GM23338 (cell line): ENCODE data around the gene PACS2. TPM values are rescaled to one million over a fixed set of nuclear protein-coding genes. Genes with fewer than 3 reads are reported as not detected.

Source experiments
- ATAC-seq: fragments of 200-7000 bp; cut with Tn5 transposase; 3 replicates; pipeline ENCODE4 v1.9.1; 2020
- DNase-seq: peaks from one replicate; pipeline ENCODE4 v3.0.0-alpha.2; 2015; ENCODE audit warnings: low spot score
- H2AFZ ChIP-seq: fragments of 200-600 bp; sonication (generic); 2 replicates; pipeline ENCODE4 v1.8.0; 2016; ENCODE audit warnings: antibody characterized with exemption, mild to moderate bottlenecking, moderate library complexity
- H3F3A ChIP-seq: fragments of 200-600 bp; sonication (generic); replicated peaks from 2 replicates; pipeline ENCODE4 v1.8.0; 2017; ENCODE audit warnings: antibody characterized with exemption, mixed run types, low read depth
- H3K27ac ChIP-seq: fragments of 200-600 bp; sonication (generic); 2 replicates; pipeline ENCODE4 v1.6.1; 2016; ENCODE audit warnings: low read depth
- H3K27me3 ChIP-seq: fragments of 200-600 bp; sonication (generic); 2 replicates; pipeline ENCODE4 v1.8.0; 2016; ENCODE audit warnings: mild to moderate bottlenecking, mixed run types, moderate library complexity; ENCODE audit not compliant: insufficient read depth
- H3K36me3 ChIP-seq: fragments of 200-600 bp; sonication (generic); 2 replicates; pipeline ENCODE4 v1.8.0; 2016; ENCODE audit warnings: mild to moderate bottlenecking; ENCODE audit not compliant: insufficient read depth
- H3K4me1 ChIP-seq: fragments of 200-600 bp; sonication (generic); 2 replicates; pipeline ENCODE4 v1.8.0; 2016; ENCODE audit warnings: mild to moderate bottlenecking, moderate library complexity; ENCODE audit not compliant: insufficient read depth
- H3K4me2 ChIP-seq: fragments of 200-600 bp; sonication (generic); 2 replicates; pipeline ENCODE4 v1.7.1; 2017; ENCODE audit warnings: mixed run types
- H3K4me3 ChIP-seq: fragments of 200-600 bp; sonication (generic); 2 replicates; pipeline ENCODE4 v1.6.1; 2016; ENCODE audit warnings: mixed run types
- H3K79me2 ChIP-seq: fragments of 200-600 bp; sonication (generic); replicated peaks from 2 replicates; pipeline ENCODE4 v1.8.0; 2017; ENCODE audit warnings: mild to moderate bottlenecking; ENCODE audit not compliant: insufficient read depth
- H3K9me2 ChIP-seq: fragments of 200-600 bp; sonication (generic); 2 replicates; pipeline ENCODE4 v1.8.0; 2017; ENCODE audit not compliant: insufficient read depth
- H4K20me1 ChIP-seq: fragments of 200-600 bp; sonication (generic); replicated peaks from 2 replicates; pipeline ENCODE4 v1.8.0; 2017; ENCODE audit warnings: mild to moderate bottlenecking; ENCODE audit not compliant: insufficient read depth
- H3K27ac Mint-ChIP-seq: 2 replicates; pipeline ENCODE4 v1.8.0; 2020; ENCODE audit warnings: inconsistent platforms, mild to moderate bottlenecking, moderate library complexity, mixed read lengths
- H3K27me3 Mint-ChIP-seq: 3 replicates; pipeline ENCODE4 v1.8.0; 2022; ENCODE audit warnings: low read depth, mild to moderate bottlenecking, moderate library complexity, mixed read lengths, inconsistent platforms; ENCODE audit not compliant: insufficient read depth, poor library complexity
- H3K36me3 Mint-ChIP-seq: 3 replicates; pipeline ENCODE4 v1.8.0; 2021; ENCODE audit warnings: low read depth, mild to moderate bottlenecking, inconsistent platforms, moderate library complexity, mixed read lengths
- H3K4me1 Mint-ChIP-seq: 3 replicates; pipeline ENCODE4 v1.8.0; 2020; ENCODE audit warnings: mild to moderate bottlenecking, inconsistent platforms, mixed read lengths
- H3K4me3 Mint-ChIP-seq: 3 replicates; pipeline ENCODE4 v1.8.0; 2021; ENCODE audit warnings: moderate library complexity, mild to moderate bottlenecking, inconsistent platforms, mixed read lengths
- H3K9me3 Mint-ChIP-seq: 3 replicates; pipeline ENCODE4 v1.8.0; 2020; ENCODE audit warnings: moderate library complexity, mild to moderate bottlenecking, inconsistent platforms, mixed read lengths
- CREB1 ChIP-seq: fragments of 250-450 bp; sonication (Bioruptor Pico); IDR thresholded peaks from 2 replicates; pipeline ENCODE4 v1.5.0; 2020; ENCODE audit warnings: low read depth, mild to moderate bottlenecking, moderate library complexity
- EZH2 ChIP-seq: fragments of 200-600 bp; sonication (generic); IDR thresholded peaks from one replicate; pipeline ENCODE4 v1.8.0; 2017; ENCODE audit warnings: antibody characterized with exemption, mild to moderate bottlenecking, low read depth; ENCODE audit not compliant: unreplicated experiment
- EZH2phosphoT487 ChIP-seq: fragments of 200-600 bp; sonication (generic); IDR thresholded peaks from one replicate; pipeline ENCODE4 v1.8.1; 2018; ENCODE audit warnings: antibody characterized with exemption; ENCODE audit not compliant: unreplicated experiment
- JUNB ChIP-seq: IDR thresholded peaks from one replicate; pipeline ENCODE4 v1.6.1; 2016; ENCODE audit warnings: antibody characterized with exemption; ENCODE audit not compliant: unreplicated experiment
- POLR2AphosphoS5 ChIP-seq: IDR thresholded peaks from 2 replicates; pipeline ENCODE4 v1.6.1; 2016; ENCODE audit warnings: antibody characterized with exemption, low read depth
- STAT1 ChIP-seq: IDR thresholded peaks from one replicate; pipeline ENCODE4 v1.6.1; 2016; ENCODE audit warnings: antibody characterized with exemption; ENCODE audit not compliant: unreplicated experiment
- ZNF331 ChIP-seq: fragments of 250-450 bp; sonication (Bioruptor Pico); IDR thresholded peaks from 2 replicates; pipeline ENCODE4 v1.5.0; 2020; ENCODE audit warnings: low read depth, mild to moderate bottlenecking, moderate library complexity
- polyA plus RNA-seq: library from polyadenylated mRNA; unstranded; fragments of >200 nt; fragmentation: Nextera tagmentation; extraction: Ambion mirVana; gene quantifications from 2 replicates; pipeline ENCODE4 v1.2.1, GENCODE V29; 2016
- total RNA-seq: library from RNA; depleted of rRNA; stranded (reverse); fragments of >200 nt; shearing (Covaris generic); gene quantifications from 2 replicates; pipeline ENCODE4 v1.2.3, GENCODE V29; 2014
- TF ChIP-seq, protein P1 (sequence below): IDR thresholded peaks from one replicate; pipeline ENCODE4 v1.6.1; 2018; ENCODE audit warnings: antibody characterized with exemption; ENCODE audit not compliant: unreplicated experiment
- TF ChIP-seq, protein P2 (sequence below): IDR thresholded peaks from 2 replicates; pipeline ENCODE4 v1.6.1; 2016; ENCODE audit warnings: antibody characterized with exemption
- TF ChIP-seq, protein P3 (sequence below): fragments of 250-450 bp; sonication (Bioruptor Pico); IDR thresholded peaks from 2 replicates; pipeline ENCODE4 v1.5.0; 2020; ENCODE audit warnings: mild to moderate bottlenecking, moderate library complexity

Gene PACS2
- total and polyA plus RNA-seq, 2 experiments from 2014 or later, result 22.5 to 79.0 TPM

DNA sequence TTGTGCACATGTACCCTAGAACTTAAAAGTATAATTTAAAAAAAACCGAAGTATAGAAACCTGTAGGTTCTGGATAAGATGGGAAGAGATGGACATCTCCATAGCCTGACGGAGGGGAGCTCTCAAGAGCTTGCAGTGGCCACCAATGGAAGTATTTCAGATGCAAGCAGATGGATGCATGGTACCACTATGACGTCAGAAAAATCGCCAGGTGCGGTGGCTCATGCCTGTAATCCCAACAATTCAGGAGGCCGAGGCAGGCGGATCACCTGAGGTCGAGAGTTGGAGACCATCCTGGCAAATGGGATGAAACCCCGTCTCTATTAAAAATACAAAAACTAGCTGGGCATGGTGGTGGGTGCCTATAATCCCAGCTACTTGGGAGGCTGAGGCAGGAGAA lies 87.2 kb downstream of the PACS2 start (continued):
- no peak for TF ChIP-seq STAT1
- TF ChIP-seq, protein P1, sequence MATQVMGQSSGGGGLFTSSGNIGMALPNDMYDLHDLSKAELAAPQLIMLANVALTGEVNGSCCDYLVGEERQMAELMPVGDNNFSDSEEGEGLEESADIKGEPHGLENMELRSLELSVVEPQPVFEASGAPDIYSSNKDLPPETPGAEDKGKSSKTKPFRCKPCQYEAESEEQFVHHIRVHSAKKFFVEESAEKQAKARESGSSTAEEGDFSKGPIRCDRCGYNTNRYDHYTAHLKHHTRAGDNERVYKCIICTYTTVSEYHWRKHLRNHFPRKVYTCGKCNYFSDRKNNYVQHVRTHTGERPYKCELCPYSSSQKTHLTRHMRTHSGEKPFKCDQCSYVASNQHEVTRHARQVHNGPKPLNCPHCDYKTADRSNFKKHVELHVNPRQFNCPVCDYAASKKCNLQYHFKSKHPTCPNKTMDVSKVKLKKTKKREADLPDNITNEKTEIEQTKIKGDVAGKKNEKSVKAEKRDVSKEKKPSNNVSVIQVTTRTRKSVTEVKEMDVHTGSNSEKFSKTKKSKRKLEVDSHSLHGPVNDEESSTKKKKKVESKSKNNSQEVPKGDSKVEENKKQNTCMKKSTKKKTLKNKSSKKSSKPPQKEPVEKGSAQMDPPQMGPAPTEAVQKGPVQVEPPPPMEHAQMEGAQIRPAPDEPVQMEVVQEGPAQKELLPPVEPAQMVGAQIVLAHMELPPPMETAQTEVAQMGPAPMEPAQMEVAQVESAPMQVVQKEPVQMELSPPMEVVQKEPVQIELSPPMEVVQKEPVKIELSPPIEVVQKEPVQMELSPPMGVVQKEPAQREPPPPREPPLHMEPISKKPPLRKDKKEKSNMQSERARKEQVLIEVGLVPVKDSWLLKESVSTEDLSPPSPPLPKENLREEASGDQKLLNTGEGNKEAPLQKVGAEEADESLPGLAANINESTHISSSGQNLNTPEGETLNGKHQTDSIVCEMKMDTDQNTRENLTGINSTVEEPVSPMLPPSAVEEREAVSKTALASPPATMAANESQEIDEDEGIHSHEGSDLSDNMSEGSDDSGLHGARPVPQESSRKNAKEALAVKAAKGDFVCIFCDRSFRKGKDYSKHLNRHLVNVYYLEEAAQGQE, result no peak

- Histone ChIP-seq H3F3A (0 out of 2 replicates have a peak, but pooled peaks cover 2% of the 10 kb centered on the region), H4K20me1 (no peaks in the 10 kb centered on the region), H3K4me3 (no peak overlapping the region), H3K79me2 (no peaks in the 10 kb centered on the region), H3K9me2 (0 out of 2 replicates have a peak, but pooled peaks cover 3% of the 10 kb centered on the region), H2AFZ (no peak overlapping the region), H3K27me3 (peaks cover 53% of the 10 kb centered on the region), H3K27ac (no peak overlapping the region), H3K4me2 (no peak overlapping the region), H3K4me1 (peaks cover 7% of the 10 kb centered on the region; the same call in 1 of the 2 replicates), H3K36me3 (no peaks in the 10 kb centered on the region)
- H3K27ac Mint-ChIP-seq, result no peak overlapping the region
- H3K4me1 Mint-ChIP-seq, result peaks cover 16% of the 10 kb centered on the region
- peaks cover 41% of the 10 kb centered on the region for H3K27me3 Mint-ChIP-seq
- no peak for TF ChIP-seq STAT1
- TF ChIP-seq, protein P2, sequence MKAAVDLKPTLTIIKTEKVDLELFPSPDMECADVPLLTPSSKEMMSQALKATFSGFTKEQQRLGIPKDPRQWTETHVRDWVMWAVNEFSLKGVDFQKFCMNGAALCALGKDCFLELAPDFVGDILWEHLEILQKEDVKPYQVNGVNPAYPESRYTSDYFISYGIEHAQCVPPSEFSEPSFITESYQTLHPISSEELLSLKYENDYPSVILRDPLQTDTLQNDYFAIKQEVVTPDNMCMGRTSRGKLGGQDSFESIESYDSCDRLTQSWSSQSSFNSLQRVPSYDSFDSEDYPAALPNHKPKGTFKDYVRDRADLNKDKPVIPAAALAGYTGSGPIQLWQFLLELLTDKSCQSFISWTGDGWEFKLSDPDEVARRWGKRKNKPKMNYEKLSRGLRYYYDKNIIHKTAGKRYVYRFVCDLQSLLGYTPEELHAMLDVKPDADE, result no peak
- TF ChIP-seq CREB1 (CRISPR knock-in tag), result no peak
- no peak for TF ChIP-seq EZH2
- TF ChIP-seq, protein P3, sequence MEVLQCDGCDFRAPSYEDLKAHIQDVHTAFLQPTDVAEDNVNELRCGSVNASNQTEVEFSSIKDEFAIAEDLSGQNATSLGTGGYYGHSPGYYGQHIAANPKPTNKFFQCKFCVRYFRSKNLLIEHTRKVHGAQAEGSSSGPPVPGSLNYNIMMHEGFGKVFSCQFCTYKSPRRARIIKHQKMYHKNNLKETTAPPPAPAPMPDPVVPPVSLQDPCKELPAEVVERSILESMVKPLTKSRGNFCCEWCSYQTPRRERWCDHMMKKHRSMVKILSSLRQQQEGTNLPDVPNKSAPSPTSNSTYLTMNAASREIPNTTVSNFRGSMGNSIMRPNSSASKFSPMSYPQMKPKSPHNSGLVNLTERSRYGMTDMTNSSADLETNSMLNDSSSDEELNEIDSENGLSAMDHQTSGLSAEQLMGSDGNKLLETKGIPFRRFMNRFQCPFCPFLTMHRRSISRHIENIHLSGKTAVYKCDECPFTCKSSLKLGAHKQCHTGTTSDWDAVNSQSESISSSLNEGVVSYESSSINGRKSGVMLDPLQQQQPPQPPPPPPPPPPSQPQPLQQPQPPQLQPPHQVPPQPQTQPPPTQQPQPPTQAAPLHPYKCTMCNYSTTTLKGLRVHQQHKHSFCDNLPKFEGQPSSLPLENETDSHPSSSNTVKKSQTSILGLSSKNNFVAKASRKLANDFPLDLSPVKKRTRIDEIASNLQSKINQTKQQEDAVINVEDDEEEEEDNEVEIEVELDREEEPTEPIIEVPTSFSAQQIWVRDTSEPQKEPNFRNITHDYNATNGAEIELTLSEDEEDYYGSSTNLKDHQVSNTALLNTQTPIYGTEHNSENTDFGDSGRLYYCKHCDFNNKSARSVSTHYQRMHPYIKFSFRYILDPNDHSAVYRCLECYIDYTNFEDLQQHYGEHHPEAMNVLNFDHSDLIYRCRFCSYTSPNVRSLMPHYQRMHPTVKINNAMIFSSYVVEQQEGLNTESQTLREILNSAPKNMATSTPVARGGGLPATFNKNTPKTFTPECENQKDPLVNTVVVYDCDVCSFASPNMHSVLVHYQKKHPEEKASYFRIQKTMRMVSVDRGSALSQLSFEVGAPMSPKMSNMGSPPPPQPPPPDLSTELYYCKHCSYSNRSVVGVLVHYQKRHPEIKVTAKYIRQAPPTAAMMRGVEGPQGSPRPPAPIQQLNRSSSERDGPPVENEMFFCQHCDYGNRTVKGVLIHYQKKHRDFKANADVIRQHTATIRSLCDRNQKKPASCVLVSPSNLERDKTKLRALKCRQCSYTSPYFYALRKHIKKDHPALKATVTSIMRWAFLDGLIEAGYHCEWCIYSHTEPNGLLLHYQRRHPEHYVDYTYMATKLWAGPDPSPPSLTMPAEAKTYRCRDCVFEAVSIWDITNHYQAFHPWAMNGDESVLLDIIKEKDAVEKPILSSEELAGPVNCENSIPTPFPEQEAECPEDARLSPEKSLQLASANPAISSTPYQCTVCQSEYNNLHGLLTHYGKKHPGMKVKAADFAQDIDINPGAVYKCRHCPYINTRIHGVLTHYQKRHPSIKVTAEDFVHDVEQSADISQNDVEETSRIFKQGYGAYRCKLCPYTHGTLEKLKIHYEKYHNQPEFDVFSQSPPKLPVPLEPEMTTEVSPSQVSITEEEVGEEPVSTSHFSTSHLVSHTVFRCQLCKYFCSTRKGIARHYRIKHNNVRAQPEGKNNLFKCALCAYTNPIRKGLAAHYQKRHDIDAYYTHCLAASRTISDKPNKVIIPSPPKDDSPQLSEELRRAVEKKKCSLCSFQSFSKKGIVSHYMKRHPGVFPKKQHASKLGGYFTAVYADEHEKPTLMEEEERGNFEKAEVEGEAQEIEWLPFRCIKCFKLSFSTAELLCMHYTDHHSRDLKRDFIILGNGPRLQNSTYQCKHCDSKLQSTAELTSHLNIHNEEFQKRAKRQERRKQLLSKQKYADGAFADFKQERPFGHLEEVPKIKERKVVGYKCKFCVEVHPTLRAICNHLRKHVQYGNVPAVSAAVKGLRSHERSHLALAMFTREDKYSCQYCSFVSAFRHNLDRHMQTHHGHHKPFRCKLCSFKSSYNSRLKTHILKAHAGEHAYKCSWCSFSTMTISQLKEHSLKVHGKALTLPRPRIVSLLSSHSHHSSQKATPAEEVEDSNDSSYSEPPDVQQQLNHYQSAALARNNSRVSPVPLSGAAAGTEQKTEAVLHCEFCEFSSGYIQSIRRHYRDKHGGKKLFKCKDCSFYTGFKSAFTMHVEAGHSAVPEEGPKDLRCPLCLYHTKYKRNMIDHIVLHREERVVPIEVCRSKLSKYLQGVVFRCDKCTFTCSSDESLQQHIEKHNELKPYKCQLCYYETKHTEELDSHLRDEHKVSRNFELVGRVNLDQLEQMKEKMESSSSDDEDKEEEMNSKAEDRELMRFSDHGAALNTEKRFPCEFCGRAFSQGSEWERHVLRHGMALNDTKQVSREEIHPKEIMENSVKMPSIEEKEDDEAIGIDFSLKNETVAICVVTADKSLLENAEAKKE (CRISPR knock-in tag), result no peak
- TF ChIP-seq ZNF331 (CRISPR knock-in tag), result no peak
- no peak for TF ChIP-seq JUNB
- no peak for TF ChIP-seq POLR2AphosphoS5
- no peak for TF ChIP-seq EZH2phosphoT487
- TF ChIP-seq, protein P1, result no peak
- peaks cover 28% of the 10 kb centered on the region for H3K9me3 Mint-ChIP-seq
- peaks cover 19% of the 10 kb centered on the region for H3K36me3 Mint-ChIP-seq
- no peak for DNase-seq
- no peak overlapping the region for H3K4me3 Mint-ChIP-seq
- ATAC-seq, result no peak
Observed at GRCh38 chr14:105408592-105408991, 94.0 kb downstream of the PACS2 start.
